Measurements from ENCODE around the gene SF3B3.
"Not testable (repeated sequence)": the region's sequence is repeated elsewhere in the genome, so short reads cannot be mapped to it uniquely, and the experiment has no call there.

The SF3B3 gene

DNA sequence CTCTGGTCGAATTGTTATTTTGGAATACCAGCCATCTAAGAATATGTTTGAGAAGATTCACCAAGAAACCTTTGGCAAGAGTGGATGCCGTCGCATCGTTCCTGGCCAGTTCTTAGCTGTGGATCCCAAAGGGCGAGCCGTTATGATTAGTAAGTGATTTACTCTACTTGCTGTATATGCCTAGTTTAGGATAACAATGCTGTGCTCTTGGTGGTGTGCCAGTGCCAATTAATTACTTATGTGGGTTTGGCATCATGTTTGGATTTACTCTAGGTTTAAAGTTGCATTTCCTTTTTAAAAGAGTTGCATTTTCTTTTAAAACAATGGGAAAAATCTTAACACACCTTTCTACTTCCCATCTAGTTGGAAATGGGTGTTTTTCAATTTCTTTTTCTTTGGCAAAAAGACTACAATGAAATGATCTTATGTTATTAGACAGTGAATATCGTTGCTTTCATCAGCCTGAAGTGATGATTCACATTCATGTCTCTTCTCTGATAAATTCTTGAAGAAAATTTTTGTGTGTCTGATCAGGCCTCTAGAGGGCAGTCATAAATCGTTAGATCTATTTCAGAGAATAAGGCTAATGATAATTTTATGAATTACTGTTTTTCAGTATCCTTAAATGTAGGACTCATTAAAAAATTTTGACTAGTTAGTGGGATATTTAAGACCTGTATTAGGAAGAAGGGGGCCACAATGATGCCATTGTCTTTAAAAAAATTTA lies 5.6 kb downstream of the SF3B3 start:
- Histone ChIP-seq H3K4me1 (ENCODE audit: control insufficient read depth, insufficient read depth, low read length) (peaks cover 16% of the 10 kb centered on the region), H3K36me3 (ENCODE audit: control insufficient read depth, insufficient read depth, low read length) (peaks cover 50% of the 10 kb centered on the region), H3K27me3 (ENCODE audit: control insufficient read depth, insufficient read depth, low read length, poor library complexity, severe bottlenecking) (no peaks in the 10 kb centered on the region), H3K9me3 (ENCODE audit: control insufficient read depth, low read length) (no peaks in the 10 kb centered on the region), H3K27ac (ENCODE audit: insufficient read depth, low read depth, low read length, poor library complexity, severe bottlenecking) (no peak overlapping the region), H3K4me3 (ENCODE audit: insufficient read depth, low read depth, low read length) (no peak overlapping the region)
- 96 to 97% methylated on average over 8 of the region's 8 CpGs for WGBS, 2 experiments

DNA sequence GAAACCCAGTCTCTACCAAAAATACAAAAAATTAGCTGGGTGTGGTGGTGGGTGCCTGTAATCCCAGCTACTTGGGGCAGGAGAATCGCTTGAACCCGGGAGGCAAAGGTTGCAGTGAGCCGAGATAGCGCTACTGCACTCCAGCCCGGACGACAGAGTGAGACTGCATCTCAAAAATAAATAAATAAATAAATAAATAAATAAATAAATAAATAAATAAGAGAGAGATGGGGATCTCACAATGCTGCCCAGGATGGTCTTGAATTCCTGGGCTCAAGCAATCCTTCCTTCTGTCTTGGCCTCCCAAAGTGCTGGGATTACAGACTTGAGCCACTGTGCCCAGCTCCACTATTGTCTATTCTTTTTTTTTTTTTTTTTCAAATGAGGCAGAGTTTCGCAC lies 6.3 kb downstream of the SF3B3 start:
- not testable (repeated sequence) for H3K27ac ChIP-seq (ENCODE audit: insufficient read depth, low read depth, low read length, poor library complexity, severe bottlenecking); H3K4me3 ChIP-seq (ENCODE audit: insufficient read depth, low read depth, low read length); H3K9me3 ChIP-seq (ENCODE audit: control insufficient read depth, low read length); H3K27me3 ChIP-seq (ENCODE audit: control insufficient read depth, insufficient read depth, low read length, poor library complexity, severe bottlenecking)
- H3K4me1 ChIP-seq (ENCODE audit: control insufficient read depth, insufficient read depth, low read length) = peaks cover 16% of the 10 kb centered on the region
- WGBS, 2 experiments = 86 to 100% methylated on average over 1 of the region's 7 CpGs
- peaks cover 58% of the 10 kb centered on the region for H3K36me3 ChIP-seq (ENCODE audit: control insufficient read depth, insufficient read depth, low read length)

DNA sequence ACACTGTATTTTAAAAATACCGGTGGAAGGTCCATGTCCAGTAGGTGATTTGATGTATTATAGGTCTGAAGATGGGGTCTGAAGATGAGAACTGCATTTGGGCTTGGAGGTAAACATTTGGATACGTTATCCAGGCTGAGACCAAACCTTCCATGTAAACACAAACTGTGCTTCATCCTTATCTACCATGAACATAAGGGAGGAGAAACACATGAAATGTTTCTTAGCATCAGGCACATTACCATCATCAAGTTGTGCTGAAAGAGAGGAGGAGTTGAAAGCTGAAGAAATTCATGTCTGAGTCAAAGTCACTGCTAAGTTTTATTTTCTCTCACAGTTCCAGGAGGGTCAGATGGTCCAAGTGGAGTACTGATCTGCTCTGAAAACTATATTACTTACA lies 11.4 kb downstream of the SF3B3 start:
- Histone ChIP-seq H3K36me3 (ENCODE audit: control insufficient read depth, insufficient read depth, low read length) (peaks cover 85% of the 10 kb centered on the region), H3K27me3 (ENCODE audit: control insufficient read depth, insufficient read depth, low read length, poor library complexity, severe bottlenecking) (no peaks in the 10 kb centered on the region), H3K4me3 (ENCODE audit: insufficient read depth, low read depth, low read length) (no peak overlapping the region), H3K27ac (ENCODE audit: insufficient read depth, low read depth, low read length, poor library complexity, severe bottlenecking) (no peak overlapping the region), H3K4me1 (ENCODE audit: control insufficient read depth, insufficient read depth, low read length) (no peaks in the 10 kb centered on the region), H3K9me3 (ENCODE audit: control insufficient read depth, low read length) (no peaks in the 10 kb centered on the region)
- WGBS, 2 experiments = 100% methylated on average over 1 to 2 of the region's 2 CpGs

DNA sequence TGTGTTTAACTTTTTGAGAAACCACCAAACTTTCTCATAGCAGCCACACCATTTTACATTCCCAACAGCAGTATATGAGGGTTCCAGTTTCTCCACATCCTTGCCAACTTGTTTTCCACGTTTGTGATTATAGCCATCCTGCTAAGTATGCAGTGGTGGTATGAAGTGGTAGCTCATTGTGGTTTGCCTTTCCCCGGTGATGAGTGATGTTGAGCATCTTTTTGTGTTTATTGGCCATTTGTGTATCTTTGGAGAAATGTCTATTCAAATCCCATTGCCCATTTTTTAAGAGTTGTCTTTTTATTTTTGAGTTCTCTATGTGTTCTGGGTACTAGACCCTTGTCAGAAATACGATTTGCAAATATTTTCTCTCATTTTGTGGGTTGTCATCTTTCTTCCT lies 17.4 kb downstream of the SF3B3 start:
- Histone ChIP-seq H3K27ac (ENCODE audit: insufficient read depth, low read depth, low read length, poor library complexity, severe bottlenecking) (no peak overlapping the region), H3K27me3 (ENCODE audit: control insufficient read depth, insufficient read depth, low read length, poor library complexity, severe bottlenecking) (no peaks in the 10 kb centered on the region), H3K4me3 (ENCODE audit: insufficient read depth, low read depth, low read length) (no peak overlapping the region), H3K36me3 (ENCODE audit: control insufficient read depth, insufficient read depth, low read length) (peaks cover 71% of the 10 kb centered on the region), H3K9me3 (ENCODE audit: control insufficient read depth, low read length) (no peaks in the 10 kb centered on the region), H3K4me1 (ENCODE audit: control insufficient read depth, insufficient read depth, low read length) (no peaks in the 10 kb centered on the region)
- 93 to 96% methylated on average over 3 of the region's 3 CpGs for WGBS, 2 experiments

DNA sequence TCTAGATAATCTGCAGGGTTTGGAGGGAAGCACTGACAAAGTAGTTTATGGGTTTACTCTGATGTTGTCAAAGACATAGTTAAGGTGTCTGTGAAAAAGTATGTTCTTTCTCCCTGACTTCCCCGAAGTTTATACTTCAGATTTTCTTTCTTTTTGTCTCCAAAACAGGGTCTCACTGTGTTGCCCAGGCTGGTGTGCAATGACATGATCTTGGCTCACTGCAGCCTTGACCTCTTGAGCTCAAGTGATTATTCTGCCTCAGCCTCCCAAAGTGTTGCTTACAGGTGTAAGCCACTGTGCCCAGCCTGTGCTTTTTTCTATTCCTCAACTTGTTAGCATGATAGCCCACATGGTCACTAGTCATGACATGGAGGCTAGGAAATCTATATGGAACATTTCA lies 20.9 kb downstream of the SF3B3 start:
- Histone ChIP-seq H3K4me1 (ENCODE audit: control insufficient read depth, insufficient read depth, low read length) (no peaks in the 10 kb centered on the region), H3K27me3 (ENCODE audit: control insufficient read depth, insufficient read depth, low read length, poor library complexity, severe bottlenecking) (no peaks in the 10 kb centered on the region), H3K9me3 (ENCODE audit: control insufficient read depth, low read length) (no peaks in the 10 kb centered on the region), H3K36me3 (ENCODE audit: control insufficient read depth, insufficient read depth, low read length) (peaks cover 65% of the 10 kb centered on the region), H3K27ac (ENCODE audit: insufficient read depth, low read depth, low read length, poor library complexity, severe bottlenecking) (no peak overlapping the region), H3K4me3 (ENCODE audit: insufficient read depth, low read depth, low read length) (no peak overlapping the region)
- WGBS, 2 experiments = 96 to 97% methylated on average over 1 of the region's 1 CpG

DNA sequence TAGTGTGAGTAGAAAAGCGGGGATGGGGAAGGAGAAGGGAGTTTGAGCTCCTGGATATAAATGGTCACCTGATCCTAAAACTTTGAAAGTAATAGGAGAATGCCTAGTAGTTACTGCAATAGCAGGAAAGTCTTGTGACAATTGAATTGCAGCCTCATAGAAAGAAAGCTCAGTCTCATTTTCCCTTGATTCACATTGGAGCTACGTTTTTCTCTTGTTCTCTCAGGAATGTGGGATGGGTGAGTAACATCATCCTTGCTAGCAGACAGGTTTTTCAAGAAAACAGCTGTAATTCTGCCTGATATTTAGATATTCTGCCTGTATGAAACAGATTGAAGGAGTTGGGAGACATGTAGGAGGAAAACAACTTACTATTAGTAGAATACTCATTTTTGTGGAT lies 25.3 kb downstream of the SF3B3 start:
- no peak overlapping the region for H3K27ac ChIP-seq (ENCODE audit: insufficient read depth, low read depth, low read length, poor library complexity, severe bottlenecking)
- no peak overlapping the region for H3K4me3 ChIP-seq (ENCODE audit: insufficient read depth, low read depth, low read length)
- WGBS, 2 experiments = 97 to 99% methylated on average over 2 of the region's 2 CpGs
- peaks cover 52% of the 10 kb centered on the region for H3K36me3 ChIP-seq (ENCODE audit: control insufficient read depth, insufficient read depth, low read length)
- no peaks in the 10 kb centered on the region for H3K4me1 ChIP-seq (ENCODE audit: control insufficient read depth, insufficient read depth, low read length)
- no peaks in the 10 kb centered on the region for H3K27me3 ChIP-seq (ENCODE audit: control insufficient read depth, insufficient read depth, low read length, poor library complexity, severe bottlenecking)
- H3K9me3 ChIP-seq (ENCODE audit: control insufficient read depth, low read length) = no peaks in the 10 kb centered on the region

DNA sequence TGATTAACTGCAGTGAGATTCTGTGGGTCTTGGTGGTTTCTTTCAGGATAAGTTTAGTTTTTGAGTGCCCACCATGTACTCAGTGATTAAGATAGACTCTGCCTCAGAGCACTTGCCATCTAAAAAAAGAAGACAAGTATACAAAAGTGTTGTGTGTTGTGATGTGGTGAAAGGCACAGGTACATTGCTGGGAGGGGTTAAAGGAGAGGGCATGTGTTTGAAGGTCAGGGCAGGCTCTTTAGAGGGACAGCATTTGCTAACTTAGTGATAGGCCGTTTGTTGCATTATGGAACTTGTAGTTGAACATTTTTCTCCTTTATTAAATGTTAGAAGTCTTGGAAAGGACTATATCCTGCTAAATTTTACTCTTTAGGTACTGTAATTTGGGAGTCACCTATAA lies 26.5 kb downstream of the SF3B3 start:
- no peak overlapping the region for H3K27ac ChIP-seq (ENCODE audit: insufficient read depth, low read depth, low read length, poor library complexity, severe bottlenecking)
- H3K4me3 ChIP-seq (ENCODE audit: insufficient read depth, low read depth, low read length) = no peak overlapping the region
- no peaks in the 10 kb centered on the region for H3K9me3 ChIP-seq (ENCODE audit: control insufficient read depth, low read length)
- no peaks in the 10 kb centered on the region for H3K4me1 ChIP-seq (ENCODE audit: control insufficient read depth, insufficient read depth, low read length)
- peaks cover 61% of the 10 kb centered on the region for H3K36me3 ChIP-seq (ENCODE audit: control insufficient read depth, insufficient read depth, low read length)
- no peaks in the 10 kb centered on the region for H3K27me3 ChIP-seq (ENCODE audit: control insufficient read depth, insufficient read depth, low read length, poor library complexity, severe bottlenecking)
- WGBS, 2 experiments = 83 to 92% methylated on average over 1 of the region's 1 CpG

DNA sequence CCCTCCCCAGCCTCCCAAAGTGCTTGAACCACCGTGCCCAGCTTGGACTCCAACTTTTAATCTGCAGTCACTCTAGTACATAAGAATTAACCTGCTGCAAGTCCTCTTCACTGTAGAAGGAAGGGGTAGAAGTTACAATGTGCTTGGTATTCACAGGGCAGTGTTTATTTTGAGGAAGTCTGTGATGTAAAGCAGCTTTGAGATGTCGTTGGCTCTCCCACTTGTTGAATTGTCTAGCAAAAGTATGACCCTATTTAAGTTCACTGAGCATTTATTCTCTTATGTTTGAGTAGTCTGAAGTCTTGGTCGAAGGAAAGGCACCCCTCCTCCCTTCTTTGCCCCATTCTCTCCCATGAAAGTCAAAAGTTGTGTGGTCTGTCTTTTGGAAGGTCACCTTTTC lies 28.2 kb downstream of the SF3B3 start:
- WGBS, 2 experiments = 94 to 100% methylated on average over 3 of the region's 3 CpGs
- H3K27me3 ChIP-seq (ENCODE audit: control insufficient read depth, insufficient read depth, low read length, poor library complexity, severe bottlenecking) = no peaks in the 10 kb centered on the region
- H3K36me3 ChIP-seq (ENCODE audit: control insufficient read depth, insufficient read depth, low read length) = peaks cover 62% of the 10 kb centered on the region
- H3K27ac ChIP-seq (ENCODE audit: insufficient read depth, low read depth, low read length, poor library complexity, severe bottlenecking) = no peak overlapping the region
- H3K4me1 ChIP-seq (ENCODE audit: control insufficient read depth, insufficient read depth, low read length) = no peaks in the 10 kb centered on the region
- H3K4me3 ChIP-seq (ENCODE audit: insufficient read depth, low read depth, low read length) = no peak overlapping the region
- no peaks in the 10 kb centered on the region for H3K9me3 ChIP-seq (ENCODE audit: control insufficient read depth, low read length)

DNA sequence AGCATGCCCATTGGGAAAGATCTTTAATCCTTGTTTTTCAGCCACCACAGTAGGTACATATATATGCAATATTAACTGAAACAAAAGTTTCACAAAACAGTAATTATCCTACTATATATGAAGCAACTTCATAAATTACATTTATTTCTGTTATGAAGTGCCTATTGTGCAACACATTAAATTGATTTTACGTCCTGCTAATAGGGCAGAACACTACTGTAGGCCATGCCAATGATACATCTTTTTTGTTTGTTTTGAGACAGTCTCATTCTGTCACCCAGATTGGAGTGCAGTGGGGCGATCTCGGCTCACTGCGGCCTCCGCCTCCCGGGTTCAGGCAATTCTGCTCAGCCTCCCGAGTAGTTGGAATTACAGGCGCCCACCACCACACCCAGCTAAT lies 29.1 kb downstream of the SF3B3 start:
- Histone ChIP-seq H3K9me3 (ENCODE audit: control insufficient read depth, low read length) (no peaks in the 10 kb centered on the region), H3K27me3 (ENCODE audit: control insufficient read depth, insufficient read depth, low read length, poor library complexity, severe bottlenecking) (no peaks in the 10 kb centered on the region), H3K36me3 (ENCODE audit: control insufficient read depth, insufficient read depth, low read length) (peaks cover 67% of the 10 kb centered on the region), H3K4me3 (ENCODE audit: insufficient read depth, low read depth, low read length) (no peak overlapping the region), H3K27ac (ENCODE audit: insufficient read depth, low read depth, low read length, poor library complexity, severe bottlenecking) (no peak overlapping the region), H3K4me1 (ENCODE audit: control insufficient read depth, insufficient read depth, low read length) (no peaks in the 10 kb centered on the region)
- WGBS, 2 experiments = 94 to 97% methylated on average over 6 to 7 of the region's 8 CpGs

DNA sequence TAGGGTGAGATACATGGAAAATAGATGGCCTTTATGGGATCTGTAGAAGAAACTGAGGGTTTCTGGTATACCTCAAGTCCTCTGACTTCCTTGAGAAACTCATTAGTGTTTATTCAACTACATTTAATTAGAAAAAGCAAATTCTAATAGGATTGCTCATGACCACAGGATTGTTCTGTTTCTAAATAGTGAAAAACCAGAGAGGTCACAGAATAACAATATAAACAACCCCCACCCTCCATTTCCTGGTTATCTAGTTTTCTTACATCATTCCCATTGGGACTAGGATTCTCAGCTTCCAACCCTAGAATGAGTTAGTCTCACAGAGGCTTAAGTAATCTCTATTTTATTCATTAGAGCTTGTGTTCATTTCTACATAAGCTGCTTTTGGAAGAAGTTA lies 30.0 kb downstream of the SF3B3 start:
- no peaks in the 10 kb centered on the region for H3K27me3 ChIP-seq (ENCODE audit: control insufficient read depth, insufficient read depth, low read length, poor library complexity, severe bottlenecking)
- no peak overlapping the region for H3K27ac ChIP-seq (ENCODE audit: insufficient read depth, low read depth, low read length, poor library complexity, severe bottlenecking)
- H3K9me3 ChIP-seq (ENCODE audit: control insufficient read depth, low read length) = no peaks in the 10 kb centered on the region
- no peaks in the 10 kb centered on the region for H3K4me1 ChIP-seq (ENCODE audit: control insufficient read depth, insufficient read depth, low read length)
- H3K4me3 ChIP-seq (ENCODE audit: insufficient read depth, low read depth, low read length) = no peak overlapping the region
- peaks cover 67% of the 10 kb centered on the region for H3K36me3 ChIP-seq (ENCODE audit: control insufficient read depth, insufficient read depth, low read length)

DNA sequence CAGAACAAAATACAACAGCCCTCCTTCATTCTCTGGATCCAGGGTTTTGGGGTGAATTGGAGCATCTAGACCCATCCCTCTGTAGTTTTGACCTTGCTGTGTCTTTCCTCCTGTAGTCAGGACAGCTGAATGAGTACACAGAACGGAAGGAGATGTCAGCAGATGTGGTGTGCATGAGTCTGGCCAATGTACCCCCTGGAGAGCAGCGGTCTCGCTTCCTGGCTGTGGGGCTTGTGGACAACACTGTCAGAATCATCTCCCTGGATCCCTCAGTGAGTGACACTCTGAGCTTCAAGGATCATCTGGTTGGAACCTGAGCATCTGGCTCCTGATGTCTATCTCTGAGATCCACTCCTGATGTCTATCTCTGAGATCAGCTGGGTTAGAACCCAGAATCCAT lies 32.4 kb downstream of the SF3B3 start:
- Histone ChIP-seq H3K4me3 (ENCODE audit: insufficient read depth, low read depth, low read length) (no peak overlapping the region), H3K4me1 (ENCODE audit: control insufficient read depth, insufficient read depth, low read length) (no peaks in the 10 kb centered on the region), H3K27me3 (ENCODE audit: control insufficient read depth, insufficient read depth, low read length, poor library complexity, severe bottlenecking) (no peaks in the 10 kb centered on the region), H3K36me3 (ENCODE audit: control insufficient read depth, insufficient read depth, low read length) (peaks cover 72% of the 10 kb centered on the region), H3K27ac (ENCODE audit: insufficient read depth, low read depth, low read length, poor library complexity, severe bottlenecking) (no peak overlapping the region), H3K9me3 (ENCODE audit: control insufficient read depth, low read length) (no peaks in the 10 kb centered on the region)
- WGBS, 2 experiments = 96% methylated on average over 3 of the region's 3 CpGs

All from ectodermal cell (in vitro differentiated cells).